K562 (cell line): ENCODE measurements around the gene COX7A1.

Source experiments
- ATF3 ChIP-seq, 2 experiments: fragments of 450-650 bp in 1 of 2; sonication (generic) in 1 of 2; formaldehyde crosslinking in 1 of 2; IDR thresholded peaks in 1 of 2; conservative IDR thresholded peaks in 1 of 2; 2 replicates each; pipeline versions ENCODE4 v1.6.1 to v1.8.1; 2016 to 2023; ENCODE audit warnings: mild to moderate bottlenecking in 2 of 2, moderate library complexity in 2 of 2, inconsistent platforms in 1 of 2, missing genetic modification reagents in 1 of 2
- CHD2 ChIP-seq: IDR thresholded peaks from 2 replicates; pipeline ENCODE4 v1.6.1; 2011; ENCODE audit warnings: low read depth, low read length
- CTCF ChIP-seq, 3 experiments: IDR thresholded peaks in 2 of 3; conservative IDR thresholded peaks in 1 of 3; 2 replicates each; pipeline ENCODE4 v1.5.1; 2011 to 2012; ENCODE audit warnings: low read length in 3 of 3, mild to moderate bottlenecking in 3 of 3, control low read depth in 2 of 3, improper control_type of control experiment in 1 of 3, inconsistent platforms in 1 of 3, low read depth in 1 of 3, mixed read lengths in 1 of 3, moderate library complexity in 1 of 3; ENCODE audit not compliant: insufficient read depth in 2 of 3
- EZH2 ChIP-seq: IDR thresholded peaks from 2 replicates; pipeline ENCODE4 v1.6.1; 2012; ENCODE audit warnings: low read depth, mild to moderate bottlenecking, inconsistent platforms, low read length, borderline replicate concordance
- IFI16 ChIP-seq: fragments of 250-450 bp; sonication (Bioruptor Pico); IDR thresholded peaks from 2 replicates; pipeline ENCODE4 v2.1.2; 2022; ENCODE audit warnings: mild to moderate bottlenecking, inconsistent platforms
- KAT7 ChIP-seq: sonication (generic); formaldehyde crosslinking; IDR thresholded peaks from 2 replicates; pipeline ENCODE4 v1.8.0; 2022; ENCODE audit warnings: missing genetic modification reagents, mild to moderate bottlenecking, borderline replicate concordance
- KDM1A ChIP-seq, 2 experiments: fragments of 450-650 bp; IDR thresholded peaks; 2 replicates each; pipeline ENCODE4 v1.6.1; 2016; ENCODE audit warnings: mild to moderate bottlenecking in 2 of 2
- MXI1 ChIP-seq: IDR thresholded peaks from 2 replicates; pipeline ENCODE4 v1.6.1; 2011; ENCODE audit warnings: low read depth, mild to moderate bottlenecking, improper control_type of control experiment, low read length
- POLR2A ChIP-seq: fragments of 450-650 bp; conservative IDR thresholded peaks from 2 replicates; pipeline ENCODE4 v1.6.1; 2016
- RBM25 ChIP-seq: fragments of 200-400 bp; formaldehyde crosslinking; IDR thresholded peaks from 2 replicates; pipeline ENCODE4 v1.6.1; 2018; ENCODE audit warnings: low read length, low read depth, moderate library complexity; ENCODE audit not compliant: severe bottlenecking
- SIN3A ChIP-seq, 2 experiments: fragments of 150-350 bp in 1 of 2; IDR thresholded peaks; 2 replicates each; pipeline ENCODE4 v1.6.1; 2011 to 2016; ENCODE audit warnings: borderline replicate concordance in 2 of 2, low read depth in 2 of 2, low read length in 2 of 2, mild to moderate bottlenecking in 2 of 2, moderate library complexity in 2 of 2; ENCODE audit not compliant: control insufficient read depth in 1 of 2
- SP2 ChIP-seq: IDR thresholded peaks from 2 replicates; pipeline ENCODE4 v1.6.1; 2011; ENCODE audit warnings: mild to moderate bottlenecking, low read depth, low read length, moderate library complexity; ENCODE audit not compliant: poor library complexity, severe bottlenecking; ENCODE audit errors: extremely low read depth
- ZNF133 ChIP-seq: fragments of 250-450 bp; sonication (Bioruptor Pico); IDR thresholded peaks from 2 replicates; pipeline ENCODE4 v1.4.0; 2020; ENCODE audit warnings: mild to moderate bottlenecking

- no peak for TF ChIP-seq CHD2
- TF ChIP-seq EZH2, result no peak
- no peak for TF ChIP-seq SP2
- TF ChIP-seq CTCF (IDR thresholded peaks at IDR 0.05 in 2 of 3, conservative IDR thresholded peaks at IDR 0.05 in 1 of 3; ENCODE audit: insufficient read depth in 2 of 3, low read depth in 1 of 3, low read length in 3 of 3), result no peak
- TF ChIP-seq ATF3 (IDR thresholded peaks at IDR 0.05), result no peak
- no peak for TF ChIP-seq ATF3 (CRISPR knock-in tag; conservative IDR thresholded peaks at IDR 0.05)
- no peak for TF ChIP-seq MXI1
- TF ChIP-seq ZNF133 (CRISPR knock-in tag), result no peak
- no peak for TF ChIP-seq KAT7 (CRISPR knock-in tag)
- TF ChIP-seq RBM25, result no peak
- TF ChIP-seq POLR2A, result no peak
- no peak for TF ChIP-seq IFI16 (CRISPR knock-in tag)
- TF ChIP-seq SIN3A (IDR thresholded peaks at IDR 0.05; ENCODE audit: borderline replicate concordance in 2 of 2, control insufficient read depth in 1 of 2, low read depth in 2 of 2, low read length in 2 of 2), result no peak
- no peak for TF ChIP-seq KDM1A (IDR thresholded peaks at IDR 0.05)
Measured at GRCh38 chr19:36153126-36153525, 879 bp upstream of the COX7A1 start.
